Cortex of kidney (tissue), 1 donor: Measurements from ENCODE around the gene CACNG8.
"Not testable (repeated sequence)": the region's sequence is repeated elsewhere in the genome, so short reads cannot be mapped to it uniquely, and the experiment has no call there.

Experiments used
- DNase-seq: peaks from one replicate; lab custom pipeline; 2025; lab: John Stamatoyannopoulos, UW

The CACNG8 gene

DNA sequence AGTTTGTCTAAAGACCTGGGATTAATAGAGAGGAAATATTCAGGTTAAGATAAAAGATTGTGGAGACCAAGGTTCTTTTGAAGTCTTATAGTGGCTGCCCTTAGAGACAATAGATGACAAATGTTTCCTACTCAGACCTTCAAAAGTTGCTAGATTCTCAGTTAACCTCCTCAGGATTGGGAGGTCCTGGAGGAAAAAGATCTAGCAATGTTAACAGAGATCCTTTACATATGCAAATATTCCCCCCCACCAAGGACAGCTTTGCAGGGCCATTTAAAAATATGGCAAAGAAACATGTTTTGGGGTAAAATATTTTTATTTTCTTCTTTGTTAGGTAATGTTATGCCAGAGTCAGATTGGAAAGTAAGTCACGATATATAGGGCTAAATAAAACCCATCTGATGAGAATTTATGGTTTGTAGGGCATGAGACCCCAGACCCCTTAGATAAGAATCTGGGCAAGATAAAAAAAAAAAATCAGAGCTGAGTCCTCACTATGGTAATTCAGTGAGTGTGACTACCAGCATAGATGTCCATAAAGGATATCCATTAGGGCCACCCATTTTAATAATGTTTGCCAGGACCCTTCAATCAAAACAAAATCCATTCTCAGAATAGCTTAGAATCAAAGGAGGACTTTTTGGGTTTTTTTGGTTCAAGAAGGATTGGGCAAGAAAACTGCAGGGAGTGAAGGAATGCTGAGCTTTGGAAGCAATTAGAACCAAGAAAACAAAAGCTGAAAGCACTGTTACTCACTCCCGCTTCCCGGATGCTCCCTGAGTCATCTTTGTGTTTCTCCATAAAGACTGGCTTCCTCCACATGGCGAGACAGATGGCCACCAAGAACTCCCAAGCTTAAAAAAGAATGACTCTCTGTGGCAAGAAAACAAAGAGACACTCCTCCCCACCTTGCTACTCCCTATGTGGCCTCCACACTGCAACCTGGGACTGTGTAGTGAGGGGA, 72.8 kb downstream of the CACNG8 start:
- DNase-seq: no peak

DNA sequence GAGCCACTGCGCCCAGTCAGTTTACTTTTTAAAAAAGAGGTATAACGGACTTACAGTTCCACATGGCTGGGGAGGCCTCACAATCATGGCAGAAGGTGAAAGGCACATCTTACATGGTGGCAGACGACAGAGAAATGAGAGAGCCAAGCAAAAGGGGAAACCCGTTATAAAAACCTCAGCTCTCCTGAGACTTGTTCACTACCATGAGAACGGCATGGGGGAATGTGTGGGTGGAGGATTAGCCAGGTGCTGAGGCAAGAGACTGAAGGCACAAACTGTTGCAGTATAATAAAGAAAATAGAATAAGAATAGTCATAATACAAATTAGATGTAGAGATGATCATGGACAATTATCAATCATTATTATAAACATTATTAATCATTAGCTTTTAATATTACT, 73.8 kb downstream of the CACNG8 start:
- not testable (repeated sequence) for DNase-seq
